Omental fat pad (tissue), 4 donors: ENCODE results near the gene PFAS. TPM values are rescaled to one million over a fixed set of nuclear protein-coding genes. Genes with fewer than 3 reads are reported as not detected.

Experiments
- total RNA-seq, 4 donors: library from RNA; depleted of rRNA; stranded (reverse); fragments of >200 nt; gene quantifications; one replicate each; pipeline ENCODE4 v1.1.0, GENCODE V29; 2016

The PFAS gene
- total RNA-seq, 4 donors from 2014 or later, result 12.9 to 27.7 (median 19.8) TPM

Other genes starting within 250 kb of the PFAS start
- gene GUCY2D, start 246.7 kb upstream of the PFAS start, total RNA-seq, result under 1 TPM in 2 of 4 donors, not detected in 2; 0.09 to 0.12 TPM
- gene ALOX15B, start 210.2 kb upstream of the PFAS start, total RNA-seq, result 1 to 10 TPM; 3.8 to 9.8 (median 8.2) TPM
- not detected for gene ALOX12B, start 161.6 kb upstream of the PFAS start, total RNA-seq
- gene ALOXE3, start 130.8 kb upstream of the PFAS start, total RNA-seq, result under 1 TPM in 2 of 4 donors, not detected in 2; 0.09 to 0.24 TPM
- under 1 TPM in 1 of 4 donors, not detected in 3; 0.46 TPM for gene HES7, start 125.2 kb upstream of the PFAS start, total RNA-seq
- 100 to 1,000 TPM in 2 of 4 donors, 10 to 100 TPM in 2; 78.8 to 169 (median 122) TPM for gene PER1, start 96.9 kb upstream of the PFAS start, total RNA-seq
- 10 to 100 TPM; 16.8 to 42.1 (median 21.2) TPM for gene VAMP2, start 86.3 kb upstream of the PFAS start, total RNA-seq
- 10 to 100 TPM; 10.9 to 78.4 (median 34.1) TPM for gene TMEM107, start 72.9 kb upstream of the PFAS start, total RNA-seq
- 1 to 10 TPM; 4.7 to 9.9 (median 6.7) TPM for gene BORCS6, start 59.1 kb upstream of the PFAS start, total RNA-seq
- gene AURKB, start 38.7 kb upstream of the PFAS start, total RNA-seq, result 1 to 10 TPM in 2 of 4 donors, under 1 TPM in 1, not detected in 1; 0.79 to 3.0 (median 2.0) TPM
- gene CTC1, start 1.2 kb upstream of the PFAS start, total RNA-seq, result 10 to 100 TPM; 13.0 to 31.7 (median 18.9) TPM
- 10 to 100 TPM; 16.7 to 31.4 (median 23.0) TPM for gene RANGRF, start 39.4 kb downstream of the PFAS start, total RNA-seq
- 1 to 10 TPM; 1.0 to 4.0 (median 3.1) TPM for gene SLC25A35, start 46.1 kb downstream of the PFAS start, total RNA-seq
- 100 to 1,000 TPM in 1 of 4 donors, 10 to 100 TPM in 2, 1 to 10 TPM in 1; 8.6 to 132 (median 60.4) TPM for gene ARHGEF15, start 61.0 kb downstream of the PFAS start, total RNA-seq
- not detected for gene ODF4, start 90.6 kb downstream of the PFAS start, total RNA-seq
- 1,000 to 10,000 TPM; 3,452 to 4,057 (median 3,629) TPM for gene RPL26, start 133.9 kb downstream of the PFAS start, total RNA-seq
- not detected for gene RNF222, start 148.5 kb downstream of the PFAS start, total RNA-seq
- 100 to 1,000 TPM in 2 of 4 donors, 10 to 100 TPM in 2; 64.3 to 139 (median 118) TPM for gene NDEL1, start 186.6 kb downstream of the PFAS start, total RNA-seq